Stimulated activated CD4-positive, alpha-beta T cell treated with anti-CD3 and anti-CD28 coated beads, Interleukin-4, amount 100 ng/mL, for 4 hours (primary cell): Measurements from ENCODE around the gene GNG2.

ENCODE experiments used
- DNase-seq, 2 experiments: peaks; one replicate each; pipeline ENCODE4 v3.0.0-alpha.2; 2020

GNG2 gene

DNA sequence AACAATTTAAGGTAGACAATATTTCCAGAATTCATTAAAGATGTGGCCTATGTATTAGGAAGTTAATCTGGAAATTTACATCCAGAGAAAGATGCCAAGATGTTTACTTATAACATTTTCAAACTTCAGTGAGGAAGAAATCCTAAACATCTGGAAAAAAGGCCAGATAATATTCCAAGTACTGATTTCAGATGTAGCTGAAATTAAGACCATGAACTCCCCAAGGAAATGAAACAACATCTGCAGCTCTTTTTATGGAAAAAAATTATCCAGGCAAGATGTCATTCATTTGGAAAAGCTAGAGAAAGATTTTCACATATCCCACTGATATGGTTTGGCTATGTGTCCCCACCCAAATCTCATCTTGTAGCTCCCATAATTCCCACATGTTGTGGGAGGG, 35.0 kb downstream of the GNG2 start:
- DNase-seq = no peak

DNA sequence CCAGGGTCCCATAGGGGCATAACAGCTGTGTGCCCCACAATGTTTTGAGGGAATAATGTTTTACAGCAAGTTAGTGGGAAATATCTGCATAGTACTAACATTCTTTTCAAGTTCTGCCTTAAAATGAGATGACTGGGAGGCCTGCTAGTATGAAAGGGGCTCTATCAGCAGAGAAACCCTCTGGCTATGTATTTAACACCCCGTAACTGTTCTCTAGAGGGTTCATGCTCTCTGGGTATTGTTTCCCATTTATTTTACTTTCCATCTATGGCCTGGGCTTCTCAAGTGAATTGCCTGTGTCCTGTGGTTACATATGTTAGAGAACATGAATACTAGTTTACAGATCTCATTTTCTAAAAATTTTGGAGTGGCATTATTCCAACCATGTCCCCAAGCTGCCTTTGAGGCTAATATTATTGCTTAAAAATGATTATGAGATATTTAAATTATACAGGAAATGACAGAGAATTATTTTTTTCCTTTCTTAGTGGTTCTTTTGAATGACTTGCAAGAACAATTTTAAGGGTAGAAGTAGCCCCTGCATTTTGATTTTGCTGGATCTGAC, 37.5 kb downstream of the GNG2 start:
- DNase-seq = no peak

DNA sequence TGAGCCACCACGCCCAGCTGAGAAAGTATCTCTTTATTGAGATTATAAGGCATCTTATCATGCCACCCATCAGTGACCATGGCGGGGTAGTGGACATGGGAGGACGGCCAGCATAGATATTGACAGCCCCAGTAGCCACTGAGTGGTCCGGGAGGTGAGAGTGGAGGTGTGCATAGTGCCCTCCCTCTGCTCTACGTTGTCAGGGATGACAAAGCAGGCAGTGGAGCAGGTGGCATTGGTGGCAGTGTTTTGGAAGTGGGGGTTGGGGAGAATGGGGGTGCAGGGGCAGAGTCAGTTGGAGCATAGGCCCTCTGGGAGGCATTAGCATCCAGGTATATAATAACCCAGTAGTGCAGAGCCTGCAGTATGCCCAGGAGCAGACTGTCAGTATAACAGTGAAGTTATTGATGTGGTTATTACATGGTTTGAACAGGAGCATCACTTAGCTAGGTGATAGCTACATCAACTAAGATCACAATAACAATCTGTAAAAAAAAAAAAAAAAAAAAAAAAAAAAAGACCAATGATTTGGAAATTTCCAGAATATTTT, 41.1 kb downstream of the GNG2 start:
- peak in 1 of 2 experiments; percentile 20 for DNase-seq

DNA sequence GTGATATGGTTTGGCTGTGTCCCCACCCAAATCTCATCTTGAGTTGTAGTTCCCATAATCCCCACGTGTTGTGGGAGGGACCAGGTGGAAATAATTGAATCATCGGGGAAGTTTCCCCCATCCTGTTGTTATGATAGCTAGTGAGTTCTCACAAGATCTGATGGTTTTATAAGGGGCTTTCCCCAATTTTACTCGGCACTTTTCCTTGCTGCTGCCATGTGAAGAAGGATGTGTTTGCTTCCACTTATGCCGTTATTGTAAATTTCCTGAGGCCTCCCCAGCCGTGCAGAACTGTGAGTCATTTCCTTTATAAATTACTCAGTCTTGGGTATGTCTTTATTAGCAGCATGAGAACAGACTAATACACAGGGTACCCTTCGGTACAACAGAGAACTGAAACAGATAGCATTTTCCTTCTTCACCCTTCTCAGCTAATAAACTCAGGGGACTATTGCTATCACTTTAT, 45.3 kb downstream of the GNG2 start:
- DNase-seq = peak; percentile 22 to 76

DNA sequence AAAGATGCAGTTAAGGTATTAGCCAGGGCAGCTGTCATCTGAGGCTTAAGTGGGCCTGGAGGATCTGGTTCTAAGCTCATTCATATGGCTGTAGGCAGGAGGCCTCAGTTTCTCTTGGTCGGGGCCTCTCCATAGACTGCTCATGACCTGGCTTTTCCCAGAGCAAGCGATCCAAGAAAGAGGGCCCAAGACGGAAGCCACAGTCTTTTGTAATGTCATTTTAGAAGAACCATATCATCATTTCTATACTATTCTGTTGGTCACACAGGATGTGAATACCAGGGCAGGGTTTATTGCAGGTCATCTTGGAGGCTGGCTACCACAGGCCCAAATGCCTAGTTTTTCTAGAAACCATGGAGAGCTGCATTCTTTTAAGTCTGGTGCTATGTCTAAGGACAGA, 47.7 kb downstream of the GNG2 start:
- DNase-seq = no peak

DNA sequence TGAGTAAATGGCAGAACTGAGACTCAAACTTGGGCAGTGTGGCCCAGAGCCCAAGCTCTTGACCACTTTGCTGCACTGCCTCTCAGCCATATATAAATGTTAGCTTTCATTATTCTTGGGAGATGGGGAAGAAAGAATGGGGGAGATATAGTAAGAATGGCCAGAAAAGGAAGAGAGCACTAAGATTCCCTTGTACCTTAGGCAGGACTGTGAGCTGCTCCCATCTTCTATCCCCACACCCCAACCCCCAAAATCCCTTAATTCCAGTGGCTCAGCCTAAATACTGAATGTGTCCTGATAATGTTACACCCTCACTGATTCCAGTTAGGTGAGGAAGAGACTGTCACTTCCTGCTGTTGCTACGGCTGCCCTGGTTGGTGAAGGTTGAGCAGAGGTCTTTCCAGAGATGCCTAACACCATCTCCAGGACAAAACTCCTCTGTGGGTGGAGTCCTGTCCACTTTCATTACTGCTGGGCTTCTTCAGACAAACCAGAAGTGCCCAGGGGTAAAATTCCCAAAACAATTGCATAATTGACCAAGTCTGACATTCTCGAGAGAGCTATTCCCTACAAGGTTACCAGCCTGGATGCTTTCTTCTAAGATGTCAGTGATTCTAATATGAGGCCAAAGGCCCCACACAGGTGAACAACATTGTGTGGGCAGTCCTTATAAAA, 51.8 kb downstream of the GNG2 start:
- DNase-seq = no peak

DNA sequence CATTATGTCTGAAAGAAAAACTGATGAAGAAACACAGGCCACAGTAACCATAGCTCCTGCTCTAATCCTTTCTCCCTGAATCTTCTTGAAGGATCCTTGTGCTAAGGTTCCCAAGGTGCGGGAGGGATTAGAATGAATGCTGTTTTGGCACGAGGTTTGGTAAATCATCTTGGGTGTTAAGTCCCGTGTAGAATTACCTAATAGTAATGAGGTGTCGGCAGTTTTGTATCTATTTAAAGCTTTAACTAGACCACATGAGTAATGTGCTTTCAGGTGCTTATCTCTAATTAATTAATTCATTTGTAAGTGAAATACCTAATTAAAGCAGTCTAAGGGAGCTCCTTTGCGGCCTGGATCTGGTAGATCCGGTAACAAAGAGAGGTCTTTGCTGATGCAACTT, 53.9 kb downstream of the GNG2 start:
- no peak for DNase-seq

DNA sequence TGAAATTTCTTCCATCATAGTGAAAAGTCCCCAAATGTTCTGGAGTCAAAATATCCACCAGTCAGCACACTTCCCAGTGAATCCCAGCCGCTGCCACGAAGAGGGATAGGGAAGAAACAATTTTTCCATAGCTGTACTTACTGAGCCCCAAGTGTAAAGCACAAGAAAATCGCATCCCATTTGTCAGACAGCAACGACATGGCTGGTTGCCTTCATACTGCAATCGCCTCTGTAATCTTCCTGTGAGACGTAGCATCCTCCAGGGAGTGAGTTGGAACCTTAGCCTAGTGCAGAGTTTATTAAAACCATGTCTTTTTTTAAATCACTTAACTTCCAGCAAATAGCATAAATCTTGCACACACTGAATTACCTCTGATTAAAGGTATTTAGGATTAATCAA, 56.8 kb downstream of the GNG2 start:
- DNase-seq = no peak

DNA sequence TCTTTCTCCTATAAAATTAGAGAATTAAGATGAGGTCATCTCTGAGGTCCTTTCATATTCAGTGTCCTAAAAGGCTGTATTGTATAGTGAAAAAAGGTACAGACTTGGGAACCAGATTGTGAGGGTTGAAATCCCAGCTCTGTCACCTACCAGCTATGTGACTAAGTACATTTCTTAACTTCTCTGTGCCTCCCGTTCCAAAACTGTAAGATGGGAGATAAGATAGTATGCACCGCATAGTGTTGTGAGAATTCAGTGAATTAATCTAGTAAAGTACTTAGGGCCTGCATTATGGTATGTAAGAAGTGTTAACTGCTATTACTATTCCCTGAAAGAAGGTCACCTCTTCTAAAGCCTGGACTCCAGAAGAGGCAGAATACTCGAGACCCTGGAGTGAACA, 60.6 kb downstream of the GNG2 start:
- DNase-seq = no peak

DNA sequence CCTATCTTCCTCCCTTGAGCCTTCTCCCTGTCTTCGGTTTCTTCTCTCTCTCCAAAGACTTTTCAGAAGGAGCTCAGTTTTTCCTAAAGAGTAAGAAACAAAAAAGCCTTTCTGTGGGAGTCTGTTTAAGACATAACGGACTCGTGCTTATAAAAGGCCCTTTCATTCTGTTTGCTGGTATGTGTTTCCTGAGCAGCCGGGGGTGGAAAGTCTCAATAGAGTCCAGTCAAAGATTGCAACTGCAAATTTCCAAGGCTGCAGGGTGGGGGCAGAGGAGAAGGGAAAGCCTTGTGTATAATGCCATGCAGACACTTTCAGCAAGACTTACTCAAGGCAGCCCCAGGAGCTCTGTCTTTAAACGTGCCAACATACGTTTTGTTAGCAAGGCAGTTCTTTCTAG, 62.2 kb downstream of the GNG2 start:
- DNase-seq = no peak

DNA sequence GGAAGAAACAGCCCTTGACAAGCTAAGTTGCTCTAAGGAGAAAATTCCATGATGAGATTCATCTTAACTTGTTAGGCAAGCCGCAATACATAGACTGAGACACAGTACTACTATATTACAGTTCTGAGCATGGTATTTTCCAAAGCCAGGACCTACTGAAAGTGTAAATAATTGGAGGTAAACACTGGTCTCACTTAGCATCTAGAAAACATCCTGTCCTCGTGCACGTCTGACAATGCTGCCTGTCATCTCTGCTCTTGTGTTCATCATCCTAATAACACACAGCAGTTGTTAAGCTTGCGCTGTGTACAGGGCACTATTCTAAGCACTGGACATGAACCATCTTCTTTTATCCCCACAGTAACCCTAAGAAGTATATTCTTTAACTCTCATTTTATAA, 64.2 kb downstream of the GNG2 start:
- no peak for DNase-seq

DNA sequence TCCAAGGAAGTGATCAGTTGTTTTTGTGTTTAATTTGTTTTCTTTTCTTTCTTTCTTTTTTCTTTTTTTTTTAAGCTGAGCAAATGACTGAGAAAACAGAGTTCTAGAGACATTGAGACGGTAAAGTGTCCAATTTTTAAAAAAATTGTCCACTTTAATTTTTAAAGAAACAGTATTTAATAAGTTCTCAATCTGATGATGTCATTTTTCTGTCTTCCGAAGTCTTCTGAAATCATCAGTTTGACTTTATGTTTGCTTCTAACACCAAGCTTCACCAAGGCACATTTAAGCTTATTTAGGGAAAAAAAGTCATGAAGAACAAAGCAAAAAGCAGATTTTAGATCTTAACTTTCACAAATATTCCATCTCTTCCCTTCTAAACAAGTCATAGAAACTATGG, 65.6 kb downstream of the GNG2 start:
- DNase-seq = no peak

DNA sequence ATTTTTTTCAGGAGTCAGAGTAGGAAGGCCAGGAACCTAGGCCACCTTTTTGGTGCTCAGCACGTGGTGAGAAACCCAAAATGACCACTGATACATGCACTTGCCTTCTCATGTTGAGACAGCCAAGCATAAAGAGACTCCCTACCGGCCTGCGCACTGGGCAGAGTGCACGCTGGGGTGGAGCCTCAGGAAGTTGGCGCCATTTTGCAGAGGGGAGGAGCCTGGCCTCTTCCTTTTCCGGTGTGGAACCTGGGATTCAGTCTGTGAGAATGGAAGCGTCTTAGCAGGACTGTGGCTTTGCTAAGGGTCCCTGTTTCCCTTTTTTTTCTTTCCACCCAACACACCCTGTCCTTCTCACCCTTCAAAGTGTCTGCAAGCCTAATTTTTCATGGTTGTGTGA, 66.0 kb downstream of the GNG2 start:
- DNase-seq = no peak

DNA sequence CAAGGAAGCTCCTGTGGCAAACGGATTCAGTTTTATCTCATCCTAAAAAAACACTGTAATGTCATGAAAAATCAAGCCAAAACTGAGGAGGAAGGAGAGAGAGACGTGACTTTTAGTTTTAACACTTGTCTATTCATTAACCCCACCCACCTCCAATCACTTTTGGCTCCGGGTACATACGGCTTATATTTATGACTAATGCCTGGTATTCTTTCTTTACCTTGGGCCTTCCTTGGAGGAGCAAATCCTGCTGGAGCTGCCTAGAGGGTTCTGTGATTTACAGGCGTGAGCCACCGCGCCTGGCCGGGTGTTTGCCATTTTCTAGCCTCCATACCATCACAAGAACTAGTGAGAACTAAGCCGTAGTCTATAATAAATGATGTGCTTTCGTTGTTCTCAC, 68.2 kb downstream of the GNG2 start:
- no peak for DNase-seq

DNA sequence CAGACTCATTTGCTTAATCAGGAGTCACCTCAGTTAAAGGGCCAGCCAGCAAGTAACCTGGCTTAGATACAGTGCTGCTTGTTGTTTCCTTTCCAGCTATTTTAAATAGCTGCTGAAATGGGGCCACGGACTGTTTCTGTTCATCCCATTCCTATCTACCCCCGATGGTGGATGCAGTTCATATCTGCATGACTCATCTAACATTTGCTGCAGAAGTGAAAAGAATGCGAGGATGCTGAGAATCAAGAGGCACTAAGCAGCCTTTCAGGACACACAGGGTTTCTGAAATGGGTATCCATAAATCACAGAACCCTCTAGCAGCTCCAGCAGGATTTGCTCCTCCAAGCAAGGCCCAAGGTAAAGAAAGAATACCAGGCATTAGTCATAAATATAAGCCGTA, 68.8 kb downstream of the GNG2 start:
- DNase-seq = no peak

DNA sequence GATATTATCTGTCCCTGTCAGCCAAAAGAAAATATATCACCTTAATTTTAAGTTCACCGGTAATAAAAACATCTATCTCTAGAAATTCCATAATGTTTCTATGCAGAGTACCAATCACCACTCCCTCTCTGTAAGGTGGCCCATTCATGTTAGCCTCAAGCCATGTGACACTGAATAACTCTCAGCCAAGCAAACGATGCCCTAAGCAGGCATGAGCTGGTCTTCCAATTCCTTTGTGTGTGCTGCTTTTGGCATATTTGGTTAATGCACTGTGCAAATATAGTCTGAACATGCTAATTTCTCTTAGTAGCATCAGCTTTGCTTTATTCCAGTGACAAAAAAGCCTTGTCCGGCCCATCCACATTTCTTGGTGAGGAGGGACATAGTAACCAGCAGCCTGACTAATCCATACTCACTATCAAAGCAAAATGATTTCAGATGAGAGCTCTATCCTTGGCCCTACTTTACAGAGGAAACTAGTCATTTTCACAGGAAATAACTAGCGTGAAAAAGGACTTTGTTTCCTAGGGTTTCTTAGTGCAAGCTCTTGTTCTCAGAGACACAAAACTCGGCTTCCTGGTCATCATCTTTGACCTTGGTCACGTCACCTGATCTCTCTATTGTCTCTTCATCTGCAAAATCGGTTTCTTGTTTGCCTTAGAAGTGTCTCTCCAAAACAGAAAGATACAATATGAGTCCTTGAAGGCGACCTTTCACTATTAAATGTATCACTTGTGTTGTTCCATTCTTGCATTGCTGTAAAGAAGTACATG, 69.7 kb downstream of the GNG2 start:
- no peak for DNase-seq

DNA sequence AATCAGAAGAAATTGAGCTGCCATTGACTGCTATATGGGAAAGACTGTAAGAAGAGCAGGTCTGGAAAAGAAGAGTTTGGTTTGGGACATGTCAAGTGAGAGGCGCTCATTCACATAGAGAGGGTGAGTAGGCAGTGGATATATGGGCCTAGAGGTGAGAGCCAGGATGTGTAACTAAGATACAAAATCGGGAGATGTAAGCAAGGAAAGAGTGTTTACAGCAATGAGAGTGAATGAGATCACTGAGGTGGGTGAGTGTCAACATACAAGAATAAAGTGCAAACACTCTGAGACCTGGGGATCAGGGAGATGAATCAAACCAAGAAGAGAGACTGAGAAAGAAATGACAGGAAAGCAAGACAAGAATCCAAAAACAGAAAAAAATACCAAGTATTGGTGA, 70.9 kb downstream of the GNG2 start:
- no peak for DNase-seq

DNA sequence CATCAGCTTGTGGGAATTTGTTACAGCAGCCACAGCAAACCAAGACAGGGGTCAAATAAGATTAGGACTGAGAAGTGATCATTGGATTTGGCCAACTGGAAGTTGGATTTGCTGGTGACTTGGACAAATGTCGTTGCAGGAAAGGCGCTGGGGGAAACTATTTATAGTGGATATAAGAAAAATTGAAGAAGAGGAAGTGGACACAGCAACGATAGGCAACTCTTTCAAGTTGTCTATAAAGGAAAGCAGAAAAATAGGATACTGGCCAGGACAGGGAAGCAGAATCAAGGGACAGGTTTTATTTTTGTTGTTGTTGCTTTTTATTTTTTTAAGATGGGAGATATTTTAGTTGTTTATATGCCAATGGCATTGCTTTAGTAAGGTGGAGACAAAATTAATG, 72.8 kb downstream of the GNG2 start:
- no peak for DNase-seq

DNA sequence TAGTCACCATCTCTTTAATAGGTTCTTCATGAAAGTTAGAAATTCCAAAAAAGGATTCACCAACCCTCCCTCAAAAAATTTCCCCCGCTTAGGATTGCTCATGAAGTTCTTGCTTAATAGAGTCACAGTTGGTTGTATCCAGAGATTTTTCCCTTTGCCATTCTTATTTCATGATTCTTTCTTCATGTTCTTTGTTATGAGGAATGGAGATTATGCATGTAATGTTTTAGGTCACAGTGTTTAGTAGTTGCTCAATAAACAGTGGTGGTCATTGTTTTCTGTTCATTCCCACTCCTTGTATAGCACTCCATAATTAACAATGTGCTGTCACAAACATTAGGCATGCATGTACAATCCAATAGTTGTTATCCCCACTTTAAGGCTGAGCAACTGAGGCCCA, 77.7 kb downstream of the GNG2 start:
- no peak for DNase-seq

DNA sequence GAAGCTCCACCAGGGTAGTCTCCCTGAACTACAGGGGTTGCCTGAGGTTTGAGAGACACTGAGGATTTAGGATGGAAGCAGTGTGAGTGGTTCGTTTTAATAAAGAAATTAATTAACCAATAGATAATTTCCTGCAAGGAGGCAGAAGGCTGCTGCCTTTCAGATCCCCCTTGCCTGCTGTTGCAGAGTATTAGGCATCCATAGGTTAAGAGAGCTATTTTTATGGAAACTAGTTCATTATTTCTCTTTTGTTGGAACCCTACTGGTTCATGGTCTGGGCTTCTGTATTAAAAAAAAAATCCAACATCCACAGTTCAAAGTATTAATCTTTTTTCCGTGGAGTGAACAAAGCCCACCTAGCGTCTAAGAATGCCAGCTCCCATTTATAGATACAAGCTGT, 78.4 kb downstream of the GNG2 start:
- no peak for DNase-seq

DNA sequence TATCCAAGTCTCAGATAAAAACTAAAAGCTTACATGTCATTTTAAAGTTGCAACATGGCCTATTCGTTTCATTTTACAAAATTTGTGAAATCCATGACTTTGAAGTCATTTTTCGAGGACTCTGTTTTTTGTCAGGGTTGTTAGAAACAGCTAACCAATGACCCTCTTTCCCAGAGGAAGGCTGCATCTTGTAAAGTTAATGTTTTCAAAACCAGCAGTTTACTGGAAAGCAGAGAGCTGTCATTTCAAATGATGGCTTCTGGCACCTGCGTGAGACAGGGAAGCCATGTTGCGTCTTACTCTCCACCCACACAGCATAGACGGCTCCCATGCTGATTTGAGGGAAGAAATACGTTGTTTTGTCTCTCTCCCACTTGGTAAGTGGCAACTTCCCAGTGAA, 78.8 kb downstream of the GNG2 start:
- no peak for DNase-seq

DNA sequence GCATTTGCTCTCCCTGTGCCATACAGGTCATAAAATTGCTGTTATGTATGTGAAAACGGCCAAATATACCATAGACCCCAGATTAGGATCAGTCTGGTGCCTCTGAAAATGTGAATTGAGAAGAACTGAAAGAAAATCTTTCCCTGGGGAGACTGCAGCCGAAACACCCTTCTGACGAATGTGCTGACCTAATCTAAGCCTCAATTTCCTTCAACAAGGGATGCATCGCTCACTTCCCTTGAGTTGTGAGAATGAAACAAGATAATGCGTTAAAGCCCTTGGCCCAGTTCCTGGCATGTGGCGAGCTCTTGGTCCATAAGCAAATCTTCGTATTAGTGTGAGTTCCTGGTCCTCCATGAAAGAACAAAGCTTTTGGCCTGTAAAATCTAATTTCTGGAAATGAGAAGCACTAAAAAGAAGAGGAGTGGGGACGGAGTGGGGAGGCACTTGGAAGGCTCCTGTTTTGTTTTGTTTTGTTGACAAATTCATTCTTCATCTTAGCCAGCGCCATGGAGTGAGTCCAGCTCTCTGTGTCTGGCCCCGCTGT, 79.4 kb downstream of the GNG2 start:
- no peak for DNase-seq

DNA sequence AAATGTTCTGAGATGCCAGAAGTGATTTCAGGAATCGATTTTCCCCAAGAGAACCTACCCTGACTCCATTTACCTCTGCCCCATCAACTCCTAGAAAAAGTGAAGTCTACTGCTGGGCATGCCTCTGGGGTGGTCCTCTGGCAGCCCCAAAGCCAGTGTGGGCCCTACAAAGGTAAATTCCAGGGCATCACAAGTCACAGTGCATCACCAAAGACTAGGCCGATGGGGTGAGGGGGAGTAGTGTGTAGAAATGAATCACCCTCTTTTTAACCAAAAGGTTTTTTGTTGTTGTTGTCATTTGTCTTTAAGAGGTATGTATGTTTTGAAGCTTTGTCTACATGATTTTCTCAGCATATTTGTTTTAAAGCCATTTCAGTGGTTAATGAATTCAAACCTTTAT, 82.6 kb downstream of the GNG2 start:
- DNase-seq = no peak

DNA sequence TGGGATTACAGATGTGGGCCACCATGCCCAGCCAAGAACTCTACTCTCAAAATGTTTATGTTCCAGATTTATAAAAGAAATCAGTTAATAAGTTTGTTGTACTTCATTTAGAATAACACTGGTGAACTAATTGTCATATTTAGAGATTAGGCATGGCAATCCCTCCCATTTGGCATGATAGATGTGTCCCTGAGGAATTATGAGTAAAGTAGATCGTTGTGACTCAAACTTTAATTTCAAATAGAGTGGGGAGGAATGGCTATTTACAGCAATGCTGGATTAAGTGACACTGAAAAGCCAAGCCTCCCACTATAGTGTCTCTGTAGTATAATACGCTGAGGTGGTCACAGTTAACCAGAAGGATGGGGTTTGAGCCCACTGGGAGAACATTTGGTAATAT, 89.6 kb downstream of the GNG2 start:
- no peak for DNase-seq
